WTC11 (cell line): ENCODE results near the gene ARHGEF28. TPM values are rescaled to one million over a fixed set of nuclear protein-coding genes. Genes with fewer than 3 reads are reported as not detected.

ENCODE experiments used
- ATAC-seq: fragments of 200-7000 bp; cut with Tn5 transposase; 2 replicates; pipeline ENCODE4 v1.10.0; 2021; ENCODE audit warnings: mild to moderate bottlenecking, moderate library complexity
- CTCF ChIA-PET: fragments of 300-600 bp; sonication (Branson Sonifier 250); formaldehyde crosslinking; loops from one replicate; lab custom pipeline; 2021; ENCODE audit warnings: antibody characterized with exemption; lab: Charles Lee
- POLR2A ChIA-PET: fragments of 350-600 bp; sonication (Branson Sonifier 250); formaldehyde crosslinking; loops from one replicate; lab custom pipeline; 2021; ENCODE audit warnings: antibody characterized with exemption; lab: Charles Lee
- DNase-seq: peaks from one replicate; pipeline ENCODE4 v3.0.0; 2021; ENCODE audit warnings: low spot score
- H3K27ac Mint-ChIP-seq: 2 replicates; pipeline ENCODE4 v1.8.0; 2021; ENCODE audit warnings: mixed read lengths
- H3K27me3 Mint-ChIP-seq: 2 replicates; pipeline ENCODE4 v1.8.0; 2021; ENCODE audit warnings: low read depth, mild to moderate bottlenecking, moderate library complexity, mixed read lengths
- H3K36me3 Mint-ChIP-seq: 2 replicates; pipeline ENCODE4 v1.8.0; 2021; ENCODE audit warnings: mixed read lengths
- H3K4me1 Mint-ChIP-seq: 2 replicates; pipeline ENCODE4 v1.8.0; 2022; ENCODE audit warnings: mixed read lengths
- H3K4me3 Mint-ChIP-seq: 2 replicates; pipeline ENCODE4 v1.8.0; 2021; ENCODE audit warnings: mild to moderate bottlenecking, moderate library complexity, mixed read lengths
- H3K9me3 Mint-ChIP-seq: 2 replicates; pipeline ENCODE4 v1.8.0; 2021; ENCODE audit warnings: mixed read lengths
- AR ChIP-seq: fragments of 250-450 bp; sonication (Bioruptor Pico); IDR thresholded peaks from 2 replicates; pipeline ENCODE4 v1.9.0; 2021; ENCODE audit warnings: mild to moderate bottlenecking
- ATF1 ChIP-seq: sonication (generic); formaldehyde crosslinking; IDR thresholded peaks from 2 replicates; pipeline ENCODE4 v1.8.1; 2023; ENCODE audit warnings: mild to moderate bottlenecking, moderate library complexity, missing genetic modification reagents
- ATF6 ChIP-seq: sonication (generic); formaldehyde crosslinking; IDR thresholded peaks from 2 replicates; pipeline ENCODE4 v1.8.1; 2023; ENCODE audit warnings: mild to moderate bottlenecking, missing genetic modification reagents
- CTCF ChIP-seq: fragments of 200-600 bp; IDR thresholded peaks from 2 replicates; pipeline ENCODE4 v1.8.0; 2022; ENCODE audit warnings: antibody characterized with exemption
- E2F1 ChIP-seq: sonication (generic); formaldehyde crosslinking; IDR thresholded peaks from 2 replicates; pipeline ENCODE4 v1.8.0; 2022; ENCODE audit warnings: mild to moderate bottlenecking, missing genetic modification reagents
- E2F4 ChIP-seq: sonication (generic); formaldehyde crosslinking; IDR thresholded peaks from 2 replicates; pipeline ENCODE4 v1.8.1; 2022; ENCODE audit warnings: low read depth, mild to moderate bottlenecking, moderate library complexity, missing genetic modification reagents, borderline replicate concordance
- FOXP1 ChIP-seq: sonication (generic); formaldehyde crosslinking; IDR thresholded peaks from 2 replicates; pipeline ENCODE4 v1.8.0; 2022; ENCODE audit warnings: missing genetic modification reagents, mild to moderate bottlenecking, moderate library complexity, borderline replicate concordance
- GRHL2 ChIP-seq: fragments of 250-450 bp; sonication (Bioruptor Pico); IDR thresholded peaks from 2 replicates; pipeline ENCODE4 v1.8.0; 2022; ENCODE audit warnings: mild to moderate bottlenecking, moderate library complexity; ENCODE audit not compliant: insufficient replicate concordance, severe bottlenecking
- NFATC4 ChIP-seq: fragments of 250-450 bp; sonication (Bioruptor Pico); IDR thresholded peaks from 2 replicates; pipeline ENCODE4 v1.9.0; 2021; ENCODE audit warnings: mild to moderate bottlenecking
- NFYB ChIP-seq: sonication (generic); formaldehyde crosslinking; conservative IDR thresholded peaks from 2 replicates; pipeline ENCODE4 v1.8.0; 2022; ENCODE audit warnings: low read depth, missing genetic modification reagents
- NR2C2 ChIP-seq: sonication (generic); formaldehyde crosslinking; IDR thresholded peaks from 2 replicates; pipeline ENCODE4 v1.8.0; 2022; ENCODE audit warnings: mild to moderate bottlenecking, missing genetic modification reagents
- OVOL2 ChIP-seq: fragments of 250-450 bp; sonication (Bioruptor Pico); IDR thresholded peaks from 2 replicates; pipeline ENCODE4 v1.9.0; 2021; ENCODE audit warnings: mild to moderate bottlenecking, borderline replicate concordance
- TCF7 ChIP-seq: sonication (generic); formaldehyde crosslinking; IDR thresholded peaks from 2 replicates; pipeline ENCODE4 v1.8.0; 2022; ENCODE audit warnings: mild to moderate bottlenecking, low read depth, missing genetic modification reagents, moderate library complexity
- ZNF416 ChIP-seq: fragments of 250-450 bp; sonication (Bioruptor Pico); IDR thresholded peaks from 2 replicates; pipeline ENCODE4 v1.9.0; 2021; ENCODE audit warnings: mild to moderate bottlenecking, inconsistent platforms
- ZNF671 ChIP-seq: fragments of 250-450 bp; sonication (Bioruptor Pico); IDR thresholded peaks from 2 replicates; pipeline ENCODE4 v1.8.0; 2021; ENCODE audit warnings: mild to moderate bottlenecking
- total RNA-seq: library from RNA; stranded (reverse); gene quantifications from 3 replicates; pipeline ENCODE4 v1.2.3, GENCODE V29; 2021
- TF ChIP-seq, protein P1 (sequence below): fragments of 250-450 bp; sonication (Bioruptor Pico); IDR thresholded peaks from 2 replicates; pipeline ENCODE4 v1.9.0; 2021; ENCODE audit warnings: moderate library complexity, mild to moderate bottlenecking, inconsistent platforms, borderline replicate concordance
- TF ChIP-seq, protein P2 (sequence below): sonication (generic); formaldehyde crosslinking; IDR thresholded peaks from 2 replicates; pipeline ENCODE4 v1.8.0; 2023; ENCODE audit warnings: mild to moderate bottlenecking, missing genetic modification reagents

Gene ARHGEF28
- total RNA-seq, 1 experiment from 2014 or later, result 0.96 TPM

GRCh38 chr5:73983644-73984043 is 357.6 kb downstream of the ARHGEF28 start:
- ATAC-seq (no peak), DNase-seq (no peak)
- Mint-ChIP-seq H3K36me3 (no peaks in the 10 kb centered on the region), H3K9me3 (peaks cover 10% of the 10 kb centered on the region), H3K4me1 (no peaks in the 10 kb centered on the region), H3K27me3 (no peaks in the 10 kb centered on the region), H3K27ac (no peak overlapping the region), H3K4me3 (no peak overlapping the region)
- ChIA-PET CTCF (no interaction called here), POLR2A (no interaction called here)
- TF ChIP-seq FOXP1, result no peak
- TF ChIP-seq ZNF671, result no peak
- TF ChIP-seq ZNF416 (CRISPR knock-in tag), result no peak
- TF ChIP-seq ATF1 (CRISPR knock-in tag), result no peak
- TF ChIP-seq AR (CRISPR knock-in tag), result no peak
- TF ChIP-seq, protein P1, sequence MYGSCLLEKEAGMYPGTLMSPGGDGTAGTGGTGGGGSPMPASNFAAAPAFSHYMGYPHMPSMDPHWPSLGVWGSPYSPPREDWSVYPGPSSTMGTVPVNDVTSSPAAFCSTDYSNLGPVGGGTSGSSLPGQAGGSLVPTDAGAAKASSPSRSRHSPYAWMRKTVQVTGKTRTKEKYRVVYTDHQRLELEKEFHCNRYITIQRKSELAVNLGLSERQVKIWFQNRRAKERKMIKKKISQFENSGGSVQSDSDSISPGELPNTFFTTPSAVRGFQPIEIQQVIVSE, result no peak
- no peak for TF ChIP-seq OVOL2 (CRISPR knock-in tag)
- TF ChIP-seq NFYB (CRISPR knock-in tag), result no peak
- no peak for TF ChIP-seq CTCF

GRCh38 chr5:73985145-73985544 is 359.1 kb downstream of the ARHGEF28 start:
- CTCF ChIA-PET, result interaction anchor here (0.6 to 1.0 kb wide), 4 partner anchors 41 to 665 kb away, joined by 3 to 8 read pairs (median 4); partner anchors contain the start of gene ENC1
- Mint-ChIP-seq H3K36me3 (no peaks in the 10 kb centered on the region), H3K4me3 (no peak overlapping the region), H3K27me3 (no peaks in the 10 kb centered on the region), H3K27ac (no peak overlapping the region), H3K9me3 (peaks cover 10% of the 10 kb centered on the region), H3K4me1 (no peaks in the 10 kb centered on the region)
- DNase-seq (no peak), ATAC-seq (peak; percentile 47; the same call in 1 of the 2 replicates)
- POLR2A ChIA-PET, result interaction anchor here (0.6 kb wide), 1 partner anchor 306 kb away, joined by 3 read pairs; no protein-coding TSS in a partner anchor
- no peak for TF ChIP-seq GRHL2 (CRISPR knock-in tag)
- no peak for TF ChIP-seq E2F1 (CRISPR knock-in tag)
- no peak for TF ChIP-seq ATF6 (CRISPR knock-in tag)
- TF ChIP-seq NFYB (CRISPR knock-in tag), result no peak
- TF ChIP-seq NFATC4 (CRISPR knock-in tag), result no peak
- TF ChIP-seq, protein P2, sequence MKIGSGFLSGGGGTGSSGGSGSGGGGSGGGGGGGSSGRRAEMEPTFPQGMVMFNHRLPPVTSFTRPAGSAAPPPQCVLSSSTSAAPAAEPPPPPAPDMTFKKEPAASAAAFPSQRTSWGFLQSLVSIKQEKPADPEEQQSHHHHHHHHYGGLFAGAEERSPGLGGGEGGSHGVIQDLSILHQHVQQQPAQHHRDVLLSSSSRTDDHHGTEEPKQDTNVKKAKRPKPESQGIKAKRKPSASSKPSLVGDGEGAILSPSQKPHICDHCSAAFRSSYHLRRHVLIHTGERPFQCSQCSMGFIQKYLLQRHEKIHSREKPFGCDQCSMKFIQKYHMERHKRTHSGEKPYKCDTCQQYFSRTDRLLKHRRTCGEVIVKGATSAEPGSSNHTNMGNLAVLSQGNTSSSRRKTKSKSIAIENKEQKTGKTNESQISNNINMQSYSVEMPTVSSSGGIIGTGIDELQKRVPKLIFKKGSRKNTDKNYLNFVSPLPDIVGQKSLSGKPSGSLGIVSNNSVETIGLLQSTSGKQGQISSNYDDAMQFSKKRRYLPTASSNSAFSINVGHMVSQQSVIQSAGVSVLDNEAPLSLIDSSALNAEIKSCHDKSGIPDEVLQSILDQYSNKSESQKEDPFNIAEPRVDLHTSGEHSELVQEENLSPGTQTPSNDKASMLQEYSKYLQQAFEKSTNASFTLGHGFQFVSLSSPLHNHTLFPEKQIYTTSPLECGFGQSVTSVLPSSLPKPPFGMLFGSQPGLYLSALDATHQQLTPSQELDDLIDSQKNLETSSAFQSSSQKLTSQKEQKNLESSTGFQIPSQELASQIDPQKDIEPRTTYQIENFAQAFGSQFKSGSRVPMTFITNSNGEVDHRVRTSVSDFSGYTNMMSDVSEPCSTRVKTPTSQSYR (CRISPR knock-in tag), result no peak
- TF ChIP-seq NR2C2 (CRISPR knock-in tag), result no peak
- no peak for TF ChIP-seq ZNF416 (CRISPR knock-in tag)
- no peak for TF ChIP-seq TCF7 (CRISPR knock-in tag)
- TF ChIP-seq CTCF, result no peak
- no peak for TF ChIP-seq E2F4 (CRISPR knock-in tag)
